H1 (cell line): Measurements from ENCODE around the gene MTR. TPM values are rescaled to one million over a fixed set of nuclear protein-coding genes. Genes with fewer than 3 reads are reported as not detected.

Experiments used
- CEBPB ChIP-seq: IDR thresholded peaks from 2 replicates; pipeline ENCODE4 v1.6.1; 2012; ENCODE audit warnings: low read depth, low read length
- CHD7 ChIP-seq: fragments of 300-600 bp; sonication (generic); IDR thresholded peaks from 2 replicates; pipeline ENCODE4 v1.7.1; 2012; ENCODE audit warnings: low read length, moderate library complexity, mild to moderate bottlenecking, inconsistent platforms; ENCODE audit not compliant: insufficient replicate concordance
- EZH2 ChIP-seq: fragments of 200-600 bp; sonication (generic); IDR thresholded peaks from 2 replicates; pipeline ENCODE4 v1.7.1; 2012; ENCODE audit warnings: low read depth, mild to moderate bottlenecking, moderate library complexity, low read length, inconsistent platforms; ENCODE audit not compliant: severe bottlenecking
- FOSL1 ChIP-seq: IDR thresholded peaks from 2 replicates; pipeline ENCODE4 v1.6.1; 2011; ENCODE audit warnings: mild to moderate bottlenecking, low read depth, low read length, moderate library complexity; ENCODE audit not compliant: insufficient read depth
- GABPA ChIP-seq: IDR thresholded peaks from 2 replicates; pipeline ENCODE4 v1.6.1; 2011; ENCODE audit warnings: mild to moderate bottlenecking, low read length, moderate library complexity, borderline replicate concordance; ENCODE audit not compliant: insufficient read depth
- GTF2F1 ChIP-seq: IDR thresholded peaks from 2 replicates; pipeline ENCODE4 v1.6.1; 2012; ENCODE audit warnings: low read depth, low read length, improper control_type of control experiment, borderline replicate concordance
- HDAC2 ChIP-seq, 2 experiments: fragments of 300-600 bp in 1 of 2; sonication (generic) in 1 of 2; IDR thresholded peaks; 2 replicates each; pipeline ENCODE4 v1.6.1; 2011 to 2012; ENCODE audit warnings: low read depth in 2 of 2, low read length in 2 of 2, mild to moderate bottlenecking in 2 of 2, moderate library complexity in 2 of 2, borderline replicate concordance in 1 of 2, inconsistent platforms in 1 of 2
- JUN ChIP-seq: IDR thresholded peaks from 2 replicates; pipeline ENCODE4 v1.6.1; 2011; ENCODE audit warnings: low read depth, mild to moderate bottlenecking, improper control_type of control experiment, low read length
- POLR2AphosphoS5 ChIP-seq: IDR thresholded peaks from 2 replicates; pipeline ENCODE4 v1.6.1; 2011; ENCODE audit warnings: low read depth, low read length
- polyA plus RNA-seq, 7 experiments: library from polyadenylated mRNA; depleted of rRNA in 3 of 7; stranded (reverse) in 5 of 7; unstranded in 2 of 7; fragments of >200 nt in 5 of 7; fragments of 200-250 nt in 2 of 7; gene quantifications; 1 replicate in 5 of 7; 2 replicates in 1 of 7; 4 replicates in 1 of 7; pipeline versions ENCODE4 v1.2.1 to v1.2.3, GENCODE V29; 2011 to 2013; ENCODE audit warnings: missing spikeins in 2 of 7, mixed read lengths in 2 of 7
- total RNA-seq: library from RNA; stranded (reverse); fragmentation: NEBNext Ultra II Directional; extraction: Animal tissue kit (Norgen Biotek cat#: 25700); gene quantifications from 2 replicates; pipeline ENCODE4 v1.2.1, GENCODE V29; 2021
- TF ChIP-seq, protein P1 (sequence below): IDR thresholded peaks from 2 replicates; pipeline ENCODE4 v1.6.1; 2012; ENCODE audit warnings: low read length, inconsistent platforms

MTR gene
- total and polyA plus RNA-seq, 2 of the 8 experiments (the other 6 are each of a cell fraction or from before 2014, with no cell fraction given), result 4.8 to 27.4 TPM

GRCh38 chr1:236860101-236860500 is 65.0 kb downstream of the MTR start (continued):
- TF ChIP-seq CHD7 (no peak), GTF2F1 (no peak), EZH2 (no peak), JUN (no peak), CEBPB (no peak), FOSL1 (no peak), POLR2AphosphoS5 (no peak), GABPA (no peak), HDAC2 (IDR thresholded peaks at IDR 0.05; ENCODE audit: borderline replicate concordance in 1 of 2, low read depth in 2 of 2, low read length in 2 of 2) (no peak)
- TF ChIP-seq, protein P1, sequence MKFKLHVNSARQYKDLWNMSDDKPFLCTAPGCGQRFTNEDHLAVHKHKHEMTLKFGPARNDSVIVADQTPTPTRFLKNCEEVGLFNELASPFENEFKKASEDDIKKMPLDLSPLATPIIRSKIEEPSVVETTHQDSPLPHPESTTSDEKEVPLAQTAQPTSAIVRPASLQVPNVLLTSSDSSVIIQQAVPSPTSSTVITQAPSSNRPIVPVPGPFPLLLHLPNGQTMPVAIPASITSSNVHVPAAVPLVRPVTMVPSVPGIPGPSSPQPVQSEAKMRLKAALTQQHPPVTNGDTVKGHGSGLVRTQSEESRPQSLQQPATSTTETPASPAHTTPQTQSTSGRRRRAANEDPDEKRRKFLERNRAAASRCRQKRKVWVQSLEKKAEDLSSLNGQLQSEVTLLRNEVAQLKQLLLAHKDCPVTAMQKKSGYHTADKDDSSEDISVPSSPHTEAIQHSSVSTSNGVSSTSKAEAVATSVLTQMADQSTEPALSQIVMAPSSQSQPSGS, result no peak
